ENCODE data around the gene IL1RL2. TPM values are rescaled to one million over a fixed set of nuclear protein-coding genes. Genes with fewer than 3 reads are reported as not detected.

The IL1RL2 gene
- total RNA-seq, 1 experiment from 2014 or later: not detected

GRCh38 chr2:102144128-102144527 lies 42.7 kb upstream of the IL1RL2 start:
- H3K27ac ChIP-seq (ENCODE audit: low read depth, low read length): no peak overlapping the region
- ATAC-seq (no peak), DNase-seq (ENCODE audit: low read depth, low spot score) (no peak)
- no peak for TF ChIP-seq EZH2 (IDR thresholded peaks at IDR 0.05)
- TF ChIP-seq EGR1 (IDR thresholded peaks at IDR 0.05; ENCODE audit: low read depth): no peak
- CTCF ChIA-PET: no interaction called here
- no peaks in the 10 kb centered on the region for H3K9me2 ChIP-seq (ENCODE audit: insufficient read depth)
- no peak overlapping the region for H3K4me2 ChIP-seq (ENCODE audit: low read length)
- H3K36me3 ChIP-seq (ENCODE audit: control insufficient read depth in 1 of 2, insufficient read depth in 2 of 2, low read length in 2 of 2): no peaks in the 10 kb centered on the region
- H3K4me1 ChIP-seq (ENCODE audit: control insufficient read depth in 1 of 2, insufficient read depth in 2 of 2, low read length in 2 of 2): peaks cover 0 to 20% of the 10 kb centered on the region in 2 experiments; a peak in 2 of 4 replicates
- 0 out of 4 replicates have a peak, but pooled peaks cover 0 to 7% of the 10 kb centered on the region in 2 experiments for H3K9me3 ChIP-seq (ENCODE audit: control insufficient read depth in 1 of 2, insufficient read depth in 1 of 2, low read depth in 1 of 2, low read length in 2 of 2)
- no TSS peak for BruUV-seq (replicated peaks)
- no peak overlapping the region for H3K4me3 ChIP-seq (replicated peaks in 1 of 2; ENCODE audit: low read depth in 1 of 2, low read length in 2 of 2)
- intact Hi-C loops (cut with micrococcal nuclease): no loop called here
- POLR2A ChIA-PET: no interaction called here
- no peaks in the 10 kb centered on the region for H3K79me2 ChIP-seq (ENCODE audit: insufficient read depth, low read length)
- H3K27me3 ChIP-seq (ENCODE audit: insufficient read depth, low read length): no peaks in the 10 kb centered on the region
- H2AFZ ChIP-seq (ENCODE audit: low read depth, low read length, poor library complexity, severe bottlenecking): no peak overlapping the region
- RAD21 ChIA-PET (ENCODE audit: low non-redundant PET in 1 of 2, low total read pairs in 2 of 2, uncharacterized antibody in 2 of 2, unreplicated experiment in 2 of 2): no interaction called here
- no peak overlapping the region for H3K9ac ChIP-seq (ENCODE audit: low read length)
- no peaks in the 10 kb centered on the region for H4K20me1 ChIP-seq (ENCODE audit: insufficient read depth)

GRCh38 chr2:102145107-102145506 lies 41.7 kb upstream of the IL1RL2 start:
- peaks cover 0 to 20% of the 10 kb centered on the region in 2 experiments; a peak in 2 of 4 replicates for H3K4me1 ChIP-seq (ENCODE audit: control insufficient read depth in 1 of 2, insufficient read depth in 2 of 2, low read length in 2 of 2)
- no peak overlapping the region for H2AFZ ChIP-seq (ENCODE audit: low read depth, low read length, poor library complexity, severe bottlenecking)
- TF ChIP-seq CTCF (IDR thresholded peaks at IDR 0.05 in 2 of 3, conservative IDR thresholded peaks at IDR 0.05 in 1 of 3; ENCODE audit: borderline replicate concordance in 1 of 3, insufficient read depth in 1 of 3, low read depth in 2 of 3, low read length in 2 of 3) (no peak), ZBTB33 (IDR thresholded peaks at IDR 0.05; ENCODE audit: extremely low read depth, insufficient replicate concordance, low read length) (no peak), ELF1 (IDR thresholded peaks at IDR 0.05; ENCODE audit: borderline replicate concordance, low read depth) (no peak), EGR1 (IDR thresholded peaks at IDR 0.05; ENCODE audit: low read depth) (no peak), ZFX (IDR thresholded peaks at IDR 0.05) (no peak), SP1 (IDR thresholded peaks at IDR 0.05; ENCODE audit: low read depth) (no peak), ZNF274 (IDR thresholded peaks at IDR 0.05; ENCODE audit: low read depth, low read length) (no peak), REST (IDR thresholded peaks at IDR 0.05; ENCODE audit: low read depth) (no peak), CBX3 (IDR thresholded peaks at IDR 0.05; ENCODE audit: low read depth) (no peak), ATF3 (IDR thresholded peaks at IDR 0.05) (no peak), FOSL1 (IDR thresholded peaks at IDR 0.05; ENCODE audit: low read depth) (no peak), EZH2phosphoT487 (IDR thresholded peaks at IDR 0.05; ENCODE audit: borderline replicate concordance) (no peak)

More at GRCh38 chr2:102145107-102145506, 41.7 kb upstream of the IL1RL2 start:
- intact Hi-C loops (cut with micrococcal nuclease): no loop called here
- Histone ChIP-seq H3K27ac (ENCODE audit: low read depth, low read length) (no peak overlapping the region), H3K79me2 (ENCODE audit: insufficient read depth, low read length) (no peaks in the 10 kb centered on the region), H3K9me3 (ENCODE audit: control insufficient read depth in 1 of 2, insufficient read depth in 1 of 2, low read depth in 1 of 2, low read length in 2 of 2) (0 out of 4 replicates have a peak, but pooled peaks cover 0 to 7% of the 10 kb centered on the region in 2 experiments), H4K20me1 (ENCODE audit: insufficient read depth) (no peaks in the 10 kb centered on the region), H3K4me3 (replicated peaks in 1 of 2; ENCODE audit: low read depth in 1 of 2, low read length in 2 of 2) (no peak overlapping the region), H3K36me3 (ENCODE audit: control insufficient read depth in 1 of 2, insufficient read depth in 2 of 2, low read length in 2 of 2) (no peaks in the 10 kb centered on the region), H3K27me3 (ENCODE audit: insufficient read depth, low read length) (no peaks in the 10 kb centered on the region), H3K9ac (ENCODE audit: low read length) (no peak overlapping the region), H3K9me2 (ENCODE audit: insufficient read depth) (no peaks in the 10 kb centered on the region), H3K4me2 (ENCODE audit: low read length) (no peak overlapping the region)
- no TSS peak for BruUV-seq (replicated peaks)
- CTCF ChIA-PET: no interaction called here
- RAD21 ChIA-PET (ENCODE audit: low non-redundant PET in 1 of 2, low total read pairs in 2 of 2, uncharacterized antibody in 2 of 2, unreplicated experiment in 2 of 2): no interaction called here
- POLR2A ChIA-PET: no interaction called here
- DNase-seq (ENCODE audit: low read depth, low spot score) (no peak), ATAC-seq (no peak)

Data from HCT116 (cell line).